HG03025 (cell line): ENCODE results near the gene C12orf76.
"Not testable (repeated sequence)": the region's sequence is repeated elsewhere in the genome, so short reads cannot be mapped to it uniquely, and the experiment has no call there.

Source experiments
- ATAC-seq: cut with Tn5 transposase; IDR thresholded peaks from one replicate; pipeline ENCODE4 v1.9.1; 2021; ENCODE audit warnings: mild to moderate bottlenecking, moderate library complexity; ENCODE audit not compliant: unreplicated experiment, low FRiP score

Gene C12orf76

GRCh38 chr12:110067531-110067930, 19.2 kb upstream of the C12orf76 start:
- no peak for ATAC-seq

DNA sequence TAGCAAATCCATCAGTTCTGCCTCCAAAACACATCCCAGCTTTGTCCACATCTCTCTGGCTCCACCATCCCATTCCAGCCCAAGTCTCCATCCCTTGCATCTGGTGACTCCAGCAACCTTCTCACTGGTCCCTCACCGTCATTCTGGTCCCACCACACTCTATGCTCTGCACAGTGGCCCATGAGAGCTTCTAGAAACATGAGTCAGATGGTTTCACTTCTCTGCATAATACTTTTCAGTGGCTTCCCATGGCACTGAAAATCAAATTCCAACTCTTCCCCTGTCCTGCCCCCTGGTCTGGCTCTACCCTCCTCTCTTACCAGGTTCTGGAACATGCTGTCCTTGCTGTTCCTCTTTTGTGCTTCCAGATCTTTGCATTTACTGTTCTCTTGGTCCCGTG, 17.2 kb upstream of the C12orf76 start:
- ATAC-seq: no peak

GRCh38 chr12:110062241-110062640, 13.9 kb upstream of the C12orf76 start:
- ATAC-seq: no peak

DNA sequence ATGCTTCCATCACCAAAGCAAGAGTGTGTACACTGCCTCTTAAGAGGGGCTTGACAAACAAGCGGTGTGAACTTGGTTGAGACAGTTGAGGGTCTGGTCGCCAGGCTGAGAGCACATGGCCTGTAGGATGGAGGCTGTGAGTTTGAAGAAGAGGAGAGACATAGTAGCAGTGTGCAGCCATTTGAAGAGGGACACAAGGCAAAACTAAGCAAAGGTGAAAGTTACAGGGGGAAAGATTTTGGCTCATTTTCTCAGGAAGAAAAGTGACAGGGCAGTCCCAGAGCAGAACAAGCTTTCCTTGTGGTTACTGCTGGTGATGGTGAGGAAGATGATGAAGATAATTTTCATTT, 11.3 kb upstream of the C12orf76 start:
- no peak for ATAC-seq

GRCh38 chr12:110058875-110059615, 10.7 kb upstream of the C12orf76 start:
- no peak for ATAC-seq

DNA sequence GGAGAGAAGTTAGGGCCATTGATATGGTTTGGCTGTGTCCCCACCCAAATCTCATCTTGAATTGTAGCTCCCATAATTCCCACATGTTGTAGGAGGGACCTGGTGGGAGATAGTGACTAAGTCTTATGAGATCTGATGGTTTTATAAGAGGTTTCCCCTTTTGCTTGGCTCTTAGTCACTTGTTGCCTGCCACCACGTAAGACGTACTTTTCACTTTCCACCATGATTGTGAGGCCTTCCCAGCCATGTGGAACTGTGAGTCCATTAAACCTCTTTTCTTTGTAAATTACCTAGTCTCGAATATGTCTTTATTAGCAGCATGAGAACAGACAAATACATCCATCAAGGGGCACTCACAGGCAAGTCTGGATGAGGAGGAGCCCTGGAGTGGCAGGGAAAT, 8.3 kb upstream of the C12orf76 start:
- ATAC-seq: not testable (repeated sequence)

GRCh38 chr12:110055375-110056352, 7.3 kb upstream of the C12orf76 start:
- not testable (repeated sequence) for ATAC-seq

- ATAC-seq: no peak
Observed at GRCh38 chr12:110050927-110051326, 2.6 kb upstream of the C12orf76 start.

GRCh38 chr12:110049666-110050065, 1.3 kb upstream of the C12orf76 start:
- ATAC-seq: not testable (repeated sequence)

GRCh38 chr12:110049034-110049433, 712 bp upstream of the C12orf76 start:
- not testable (repeated sequence) for ATAC-seq

GRCh38 chr12:110047297-110047940, 903 bp downstream of the C12orf76 start:
- ATAC-seq: no peak

DNA sequence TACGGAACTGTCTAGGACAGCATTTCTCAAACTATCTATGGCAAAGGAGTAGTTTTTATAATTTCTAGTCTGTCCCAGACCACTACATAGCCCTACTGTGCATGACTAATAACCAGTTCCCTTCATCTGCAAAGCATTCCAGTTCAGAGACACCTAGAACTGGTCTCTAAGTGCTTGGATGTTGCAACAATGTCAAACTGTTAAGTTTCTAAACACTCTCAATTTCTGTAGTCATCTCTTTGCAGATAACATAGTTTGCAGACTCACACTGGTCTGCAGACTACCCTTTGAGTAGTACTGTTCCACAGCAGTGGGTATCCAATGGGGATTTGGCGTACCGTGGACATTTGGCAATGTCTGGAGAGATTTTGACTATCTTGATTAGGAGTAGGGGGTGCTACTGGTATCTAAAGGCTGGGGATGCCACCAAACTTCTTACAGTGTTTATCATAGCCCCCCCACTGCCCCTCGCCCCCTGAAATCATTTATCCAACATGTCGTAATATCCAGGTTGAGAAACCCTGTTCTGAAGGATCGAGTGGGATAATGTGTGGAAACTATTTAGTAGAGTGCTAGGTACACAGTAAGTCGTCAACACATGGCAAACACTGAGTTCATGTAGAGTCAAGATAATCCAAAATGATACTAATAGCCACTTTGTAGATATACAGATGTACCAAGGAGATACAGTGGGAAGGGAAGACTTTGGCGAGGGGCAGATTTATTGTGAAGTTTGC, 1.7 kb downstream of the C12orf76 start:
- no peak for ATAC-seq

- ATAC-seq: no peak
Observed at GRCh38 chr12:110042264-110042663, 6.1 kb downstream of the C12orf76 start.

DNA sequence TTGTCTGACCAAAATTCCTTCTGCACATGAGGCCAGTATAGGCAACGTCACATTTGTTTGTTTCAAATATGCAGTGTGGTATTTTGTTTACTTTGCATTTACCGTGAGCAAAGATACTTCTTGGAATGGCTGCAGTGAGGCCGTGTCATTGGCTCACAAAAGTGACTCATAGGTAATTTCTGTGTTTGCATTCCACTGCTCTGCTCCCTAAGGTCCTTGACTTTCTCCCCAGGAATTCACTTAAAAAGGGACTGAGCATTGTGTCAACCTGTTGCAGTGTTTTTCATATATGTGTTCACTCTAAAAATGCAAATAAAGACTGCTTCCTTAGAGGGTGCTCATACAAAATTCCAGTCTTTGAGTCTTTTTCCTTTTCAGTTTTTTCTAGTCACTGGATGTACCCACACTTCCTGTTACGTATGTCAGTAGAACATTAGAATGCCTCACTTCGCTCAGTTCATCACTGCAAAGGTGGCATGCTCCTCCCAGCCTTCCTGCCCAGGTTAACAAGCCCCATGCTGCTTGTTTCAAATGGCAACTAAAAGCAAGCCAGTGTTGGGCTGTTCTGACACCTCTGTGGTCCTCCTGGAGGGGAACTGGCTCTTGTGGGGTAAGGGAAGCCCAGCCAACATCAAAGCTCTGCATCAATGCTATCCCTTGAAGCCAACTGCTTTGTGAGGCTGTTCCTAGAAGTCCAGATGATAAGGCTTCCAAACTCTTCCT, 9.1 kb downstream of the C12orf76 start:
- ATAC-seq: no peak

DNA sequence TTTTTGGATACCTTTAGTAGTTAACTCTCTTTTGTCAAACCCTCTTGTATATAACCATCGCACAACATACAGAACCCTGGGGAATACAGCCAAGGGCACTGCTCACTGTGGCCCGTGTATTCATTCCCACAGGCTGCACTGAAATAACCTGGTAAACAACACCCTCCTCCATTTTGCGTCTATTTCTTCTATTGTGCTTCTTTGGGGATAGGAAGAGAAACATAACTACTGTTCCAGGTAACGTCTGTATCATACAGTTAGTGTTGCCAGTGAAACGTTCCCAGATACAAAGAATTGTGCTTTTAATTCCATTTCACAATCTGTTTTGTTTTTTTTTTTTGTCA, 9.6 kb downstream of the C12orf76 start:
- ATAC-seq: no peak

DNA sequence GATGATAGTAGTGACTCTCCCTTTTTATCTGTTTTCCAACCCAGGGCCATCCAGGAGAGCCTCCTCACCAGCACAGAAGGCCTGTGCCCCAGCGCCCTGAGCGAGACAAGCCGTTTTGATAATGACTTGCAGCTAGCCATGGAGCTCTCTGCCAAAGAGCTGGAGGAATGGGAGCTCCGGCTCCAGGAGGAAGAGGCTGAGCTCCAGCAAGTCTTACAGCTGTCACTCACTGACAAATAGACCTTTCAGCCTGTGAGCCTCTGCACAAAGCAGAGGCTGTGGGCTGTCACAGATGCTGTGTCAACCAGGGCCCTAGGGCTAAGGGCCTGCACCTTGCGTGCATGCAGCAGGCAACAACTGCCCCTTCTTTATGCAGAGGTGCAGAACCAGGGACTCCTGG, 11.0 kb downstream of the C12orf76 start:
- ATAC-seq: no peak

DNA sequence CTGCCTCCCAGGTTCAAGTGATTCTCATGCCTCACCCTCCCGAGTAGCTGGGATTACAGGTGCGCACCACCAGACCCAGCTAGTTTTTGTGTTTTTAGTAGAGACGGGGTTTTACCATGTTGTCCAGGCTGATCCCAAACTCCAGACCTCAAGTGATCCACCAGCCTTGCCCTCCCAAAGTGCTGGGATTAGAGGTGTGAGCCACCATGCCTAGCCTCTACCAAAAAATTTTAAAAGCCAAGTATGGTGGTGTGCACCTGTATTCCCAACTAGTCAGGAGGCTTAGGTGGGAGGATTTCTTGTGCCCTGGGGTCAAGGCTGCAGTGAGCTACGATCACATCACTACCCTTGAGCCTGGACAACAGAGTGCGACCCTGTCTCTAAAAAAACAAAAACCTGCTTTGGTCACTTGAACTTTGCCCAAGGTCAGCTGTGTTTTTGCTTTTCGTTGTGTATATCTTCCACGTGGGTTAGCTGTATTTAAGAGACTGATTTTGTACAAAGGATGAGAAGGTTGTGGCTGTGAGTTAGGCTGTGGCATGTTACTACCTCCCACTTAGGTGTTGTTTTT, 12.7 kb downstream of the C12orf76 start:
- no peak for ATAC-seq

GRCh38 chr12:110033888-110034287, 14.4 kb downstream of the C12orf76 start:
- no peak for ATAC-seq

DNA sequence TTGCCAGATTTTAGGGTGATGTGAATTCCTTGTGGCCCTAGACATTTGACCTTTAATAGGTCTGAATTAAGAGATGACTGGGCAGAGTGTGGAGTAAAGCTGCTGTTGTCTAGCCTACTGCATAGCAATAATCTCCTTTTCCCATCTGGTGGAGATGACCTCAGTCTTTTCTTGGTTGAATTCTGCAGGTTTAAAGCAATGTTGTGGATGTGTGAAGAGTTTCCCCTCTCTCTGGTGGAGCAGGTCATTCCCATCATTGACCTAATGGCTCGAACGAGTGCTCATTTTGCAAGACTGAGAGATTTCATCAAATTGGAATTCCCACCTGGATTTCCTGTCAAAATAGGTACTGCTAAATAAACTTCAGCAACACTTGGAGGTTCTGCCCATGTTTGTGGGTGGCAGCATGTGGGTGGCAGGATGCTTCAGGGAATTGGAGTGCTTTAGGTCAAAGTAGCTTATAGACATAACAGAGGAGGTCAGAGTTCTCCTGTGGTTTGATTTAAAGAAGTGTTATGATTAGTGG, 19.0 kb downstream of the C12orf76 start:
- no peak for ATAC-seq
